NCI-H187 treated with DMSO at 0.1 percent for 48 hours (cell line): ENCODE measurements around the gene ZDHHC11.
"Not testable (repeated sequence)": the region's sequence is repeated elsewhere in the genome, so short reads cannot be mapped to it uniquely, and the experiment has no call there.

Source experiments
- DNase-seq: peaks from one replicate; lab custom pipeline; 2025; lab: John Stamatoyannopoulos, UW

The ZDHHC11 gene

GRCh38 chr5:843926-844325 is 6.9 kb downstream of the ZDHHC11 start:
- DNase-seq: not testable (repeated sequence)

GRCh38 chr5:843371-843770 is 7.4 kb downstream of the ZDHHC11 start:
- DNase-seq: not testable (repeated sequence)

- DNase-seq: not testable (repeated sequence)
Observed at GRCh38 chr5:842402-843221, 8.2 kb downstream of the ZDHHC11 start.

GRCh38 chr5:841531-842401 is 9.0 kb downstream of the ZDHHC11 start:
- DNase-seq: not testable (repeated sequence)

GRCh38 chr5:840974-841435 is 9.8 kb downstream of the ZDHHC11 start:
- not testable (repeated sequence) for DNase-seq

- DNase-seq: not testable (repeated sequence)
Observed at GRCh38 chr5:840118-840973, 10.4 kb downstream of the ZDHHC11 start.

- not testable (repeated sequence) for DNase-seq
Observed at GRCh38 chr5:838431-838851, 12.3 kb downstream of the ZDHHC11 start.

GRCh38 chr5:837621-838121 is 13.1 kb downstream of the ZDHHC11 start:
- not testable (repeated sequence) for DNase-seq

GRCh38 chr5:835933-836612 is 14.7 kb downstream of the ZDHHC11 start:
- DNase-seq: not testable (repeated sequence)

- not testable (repeated sequence) for DNase-seq
Observed at GRCh38 chr5:834013-834412, 16.8 kb downstream of the ZDHHC11 start.

GRCh38 chr5:828194-828593 is 22.6 kb downstream of the ZDHHC11 start:
- not testable (repeated sequence) for DNase-seq

GRCh38 chr5:825544-825943 is 25.2 kb downstream of the ZDHHC11 start:
- DNase-seq: not testable (repeated sequence)

GRCh38 chr5:821504-821903 is 29.3 kb downstream of the ZDHHC11 start:
- no peak for DNase-seq

- no peak for DNase-seq
Observed at GRCh38 chr5:820245-820644, 30.5 kb downstream of the ZDHHC11 start.

GRCh38 chr5:819078-819477 is 31.7 kb downstream of the ZDHHC11 start:
- DNase-seq: no peak

GRCh38 chr5:816176-816575 is 34.6 kb downstream of the ZDHHC11 start:
- no peak for DNase-seq

GRCh38 chr5:815449-815848 is 35.3 kb downstream of the ZDHHC11 start:
- DNase-seq: no peak

GRCh38 chr5:813575-813974 is 37.2 kb downstream of the ZDHHC11 start:
- not testable (repeated sequence) for DNase-seq

GRCh38 chr5:811384-811783 is 39.4 kb downstream of the ZDHHC11 start:
- not testable (repeated sequence) for DNase-seq

- not testable (repeated sequence) for DNase-seq
Observed at GRCh38 chr5:807719-808514, 42.9 kb downstream of the ZDHHC11 start.
